ENCODE data around the gene L3MBTL1.
"Not testable (repeated sequence)": the region's sequence is repeated elsewhere in the genome, so short reads cannot be mapped to it uniquely, and the experiment has no call there.

Gene L3MBTL1

GRCh38 chr20:43507150-43508080, at the start of gene L3MBTL1:
TSS of gene L3MBTL1 (plus strand) at chr20:43507697. CDS start at chr20:43513504, 5,807 bp downstream.
- DNase-seq (ENCODE audit: low read depth), result no peak

GRCh38 chr20:43458422-43458924, 49.0 kb upstream of the L3MBTL1 start:
- DNase-seq (ENCODE audit: low read depth), result no peak

DNA sequence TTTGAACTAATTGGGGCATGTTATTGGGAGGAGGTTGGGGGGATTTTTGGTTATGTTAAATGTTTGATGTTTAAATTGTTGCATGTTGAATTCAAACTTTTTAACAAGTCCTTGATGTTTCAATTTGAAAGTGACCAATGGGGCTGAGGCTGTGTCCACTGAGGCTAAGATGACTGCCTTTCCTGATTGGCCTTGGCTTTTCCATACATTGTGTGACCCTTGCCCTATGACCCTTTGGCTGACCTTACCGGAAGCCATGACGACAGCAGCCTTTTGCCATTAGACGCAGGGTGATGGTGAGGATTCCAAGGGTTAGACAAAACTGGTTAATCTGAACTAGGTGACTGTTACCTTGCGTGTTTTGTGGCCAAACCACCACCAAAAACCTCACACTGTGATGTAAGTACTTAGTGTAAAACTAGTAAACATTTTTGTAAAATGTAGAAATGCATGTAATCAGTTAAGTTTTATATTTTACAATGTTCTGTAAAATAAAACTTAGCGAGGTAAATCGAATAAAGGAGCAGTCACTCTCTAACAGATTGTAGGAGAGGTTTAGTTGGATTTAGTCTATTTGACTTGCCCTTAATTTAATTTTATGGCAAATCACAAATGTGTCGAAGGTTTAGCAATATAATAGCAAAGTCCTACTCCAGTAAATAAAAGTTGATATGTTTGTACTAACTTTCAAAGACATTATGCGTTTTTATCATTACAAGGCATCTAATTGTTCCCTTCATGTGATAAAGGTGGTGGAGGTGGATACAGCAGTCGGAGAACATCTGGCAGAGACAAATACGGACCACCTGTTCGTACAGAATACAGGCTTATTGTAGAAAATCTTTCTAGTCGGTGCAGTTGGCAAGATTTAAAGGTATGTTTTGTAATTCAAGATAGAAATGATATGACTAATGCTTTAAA, 48.2 kb upstream of the L3MBTL1 start:
- DNase-seq (ENCODE audit: low read depth), result no peak

DNA sequence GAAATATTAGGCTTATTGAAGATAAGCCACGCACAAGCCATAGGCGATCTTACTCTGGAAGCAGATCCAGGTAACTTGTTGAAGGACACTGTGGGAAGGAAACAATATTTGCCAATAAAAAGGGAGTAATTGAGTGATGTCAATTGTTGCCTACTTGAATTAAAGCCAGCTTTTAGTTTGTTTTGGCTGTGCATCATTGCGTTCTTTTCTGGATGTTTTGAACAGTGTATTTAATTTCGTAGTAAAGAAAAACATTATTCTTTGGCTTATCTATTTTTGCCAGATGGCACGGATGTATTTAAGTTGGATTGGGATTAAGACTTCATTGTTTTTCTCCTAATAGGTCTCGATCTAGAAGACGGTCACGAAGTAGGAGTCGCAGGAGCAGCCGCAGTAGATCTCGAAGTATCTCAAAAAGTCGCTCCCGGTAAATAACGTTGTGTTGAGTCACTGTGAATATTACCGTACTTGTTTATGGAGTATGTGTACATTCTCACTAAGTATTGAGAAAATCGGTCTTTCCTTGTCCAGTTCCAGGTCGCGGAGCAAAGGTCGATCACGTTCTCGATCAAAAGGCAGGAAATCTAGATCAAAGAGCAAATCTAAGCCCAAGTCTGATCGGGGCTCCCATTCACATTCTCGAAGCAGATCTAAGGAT, 47.2 kb upstream of the L3MBTL1 start:
- DNase-seq (ENCODE audit: low read depth), result no peak

DNA sequence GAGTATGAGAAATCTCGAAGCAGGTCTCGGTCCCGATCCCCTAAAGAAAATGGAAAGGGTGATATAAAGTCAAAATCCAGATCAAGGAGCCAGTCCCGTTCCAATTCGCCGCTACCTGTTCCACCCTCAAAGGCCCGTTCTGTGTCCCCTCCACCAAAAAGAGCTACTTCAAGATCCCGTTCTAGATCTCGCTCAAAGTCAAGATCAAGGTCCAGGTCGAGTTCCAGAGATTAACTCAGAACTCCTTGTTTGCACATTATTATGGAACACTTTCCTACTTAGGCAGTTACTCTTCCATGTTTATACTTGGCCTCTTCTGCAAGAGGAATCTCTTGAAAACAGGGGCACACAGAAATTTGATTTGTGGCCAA, 46.7 kb upstream of the L3MBTL1 start:
- no peak for DNase-seq (ENCODE audit: low read depth)

DNA sequence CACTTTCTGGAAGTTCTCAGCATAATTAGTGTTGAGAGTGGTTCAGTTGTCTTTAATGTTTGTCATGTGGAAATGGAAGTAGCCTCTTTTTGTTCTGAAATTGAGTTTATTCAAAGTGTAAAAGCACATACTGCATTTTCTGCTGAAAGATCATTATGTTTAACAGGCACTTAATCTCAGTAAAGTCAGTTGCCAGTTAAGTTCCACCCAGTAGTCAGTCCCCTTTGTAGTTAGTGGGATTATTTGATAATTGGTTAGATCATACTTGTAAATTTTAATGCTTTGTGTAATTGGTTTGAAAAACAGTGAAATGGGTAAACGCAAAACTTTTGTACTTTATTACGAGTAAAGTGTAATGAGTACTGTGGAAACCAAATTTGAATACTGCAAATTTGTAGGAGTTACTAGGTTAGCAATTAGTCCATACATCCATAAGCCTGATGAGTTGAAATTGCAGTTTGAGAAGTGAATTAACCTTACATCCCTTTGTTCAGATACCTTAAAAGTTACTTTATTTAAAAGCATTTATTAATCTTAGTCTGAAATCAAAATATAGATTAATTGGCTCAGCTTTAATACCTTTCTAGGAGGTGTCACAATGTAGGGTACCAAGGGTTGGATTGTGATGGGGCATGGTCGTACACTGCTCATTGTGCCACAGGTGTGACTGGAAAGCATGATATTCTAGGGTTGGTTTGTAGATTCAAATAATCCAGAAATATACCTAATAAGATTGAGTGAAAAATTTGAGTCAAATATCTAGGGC, 45.4 kb upstream of the L3MBTL1 start:
- no peak for DNase-seq (ENCODE audit: low read depth)

- no peak for DNase-seq (ENCODE audit: low read depth)
These were observed 44.6 kb upstream of the L3MBTL1 start for GRCh38 chr20:43462660-43463526.

DNA sequence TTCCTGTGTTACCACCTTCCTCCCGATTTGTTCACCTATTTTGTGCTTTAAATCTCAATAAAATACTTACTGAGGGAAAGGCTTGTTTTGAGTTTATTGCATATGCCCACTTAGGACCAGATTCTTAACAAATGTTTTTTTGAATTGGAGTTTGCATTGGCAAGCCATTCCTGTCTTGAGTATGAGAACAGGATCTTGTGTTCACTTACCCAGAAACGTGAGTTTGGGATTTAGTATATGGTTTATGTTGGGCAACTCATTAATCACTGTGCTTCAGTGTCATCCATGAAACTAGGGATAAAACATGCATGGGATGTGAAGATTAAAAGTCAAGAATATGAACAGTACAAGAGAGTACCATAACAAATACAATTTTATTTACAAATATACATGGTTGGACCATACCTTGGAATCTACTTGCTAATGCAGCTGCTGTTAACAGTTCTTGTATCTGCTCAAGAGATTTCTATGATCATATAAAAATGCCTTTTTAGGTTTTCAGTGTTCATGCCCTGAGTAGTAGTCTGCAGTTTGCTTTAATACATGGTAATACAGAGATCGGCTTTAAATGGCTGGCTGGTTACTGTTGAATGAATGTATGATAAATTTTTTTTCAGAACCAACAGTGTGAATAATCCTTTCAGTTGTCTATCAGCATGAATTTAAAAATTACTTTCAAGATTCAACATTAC, 43.8 kb upstream of the L3MBTL1 start:
- no peak for DNase-seq (ENCODE audit: low read depth)

GRCh38 chr20:43464219-43464790, 43.2 kb upstream of the L3MBTL1 start:
- DNase-seq (ENCODE audit: low read depth), result no peak

- no peak for DNase-seq (ENCODE audit: low read depth)
These were observed 41.9 kb upstream of the L3MBTL1 start for GRCh38 chr20:43465625-43465943.

GRCh38 chr20:43467589-43467988, 39.9 kb upstream of the L3MBTL1 start:
- no peak for DNase-seq (ENCODE audit: low read depth)

GRCh38 chr20:43472671-43473380, 34.7 kb upstream of the L3MBTL1 start:
- no peak for DNase-seq (ENCODE audit: low read depth)

GRCh38 chr20:43473381-43473704, 34.2 kb upstream of the L3MBTL1 start:
- DNase-seq (ENCODE audit: low read depth), result no peak

- DNase-seq (ENCODE audit: low read depth), result no peak
These were observed 30.3 kb upstream of the L3MBTL1 start for GRCh38 chr20:43477193-43477592.

GRCh38 chr20:43477619-43478018, 29.9 kb upstream of the L3MBTL1 start:
- DNase-seq (ENCODE audit: low read depth), result no peak

DNA sequence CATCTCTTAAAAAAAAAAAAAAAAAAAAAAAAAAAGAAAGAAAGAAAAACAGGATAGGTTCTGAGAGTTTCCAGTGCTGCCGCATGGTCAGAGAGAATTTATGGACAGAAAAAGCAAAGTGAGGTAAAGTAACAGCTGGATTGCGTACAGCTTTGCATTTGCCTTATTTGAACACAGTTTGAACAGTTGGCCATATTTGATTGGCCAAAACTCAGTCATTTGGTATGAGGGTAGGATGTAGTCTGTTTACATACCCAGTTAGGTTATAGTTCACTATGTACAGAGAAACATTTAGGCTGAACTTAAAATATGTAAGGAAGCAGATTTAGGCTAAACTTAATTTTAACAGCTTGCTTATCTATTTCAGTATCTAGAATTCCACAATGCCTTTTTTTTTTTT, 17.5 kb upstream of the L3MBTL1 start:
- DNase-seq (ENCODE audit: low read depth), result no peak

DNA sequence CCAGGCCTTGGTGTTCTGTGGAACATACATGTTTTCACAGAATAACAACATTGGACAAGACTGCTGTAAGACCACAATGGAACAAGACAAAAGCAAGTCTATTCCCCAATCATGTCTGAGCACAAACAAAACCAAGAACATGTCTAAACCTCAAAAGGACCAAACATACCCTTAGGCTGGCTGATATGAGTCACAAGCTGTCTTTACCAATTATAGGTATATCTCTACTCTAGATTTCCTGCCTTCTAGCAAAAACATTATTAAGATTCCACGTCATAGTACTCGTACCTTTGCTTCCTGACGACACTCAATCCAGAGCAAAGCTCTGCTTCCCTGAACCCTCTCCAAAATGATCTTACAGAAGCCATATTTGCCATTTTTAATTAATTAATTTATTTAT, 15.4 kb upstream of the L3MBTL1 start:
- DNase-seq (ENCODE audit: low read depth), result no peak

DNA sequence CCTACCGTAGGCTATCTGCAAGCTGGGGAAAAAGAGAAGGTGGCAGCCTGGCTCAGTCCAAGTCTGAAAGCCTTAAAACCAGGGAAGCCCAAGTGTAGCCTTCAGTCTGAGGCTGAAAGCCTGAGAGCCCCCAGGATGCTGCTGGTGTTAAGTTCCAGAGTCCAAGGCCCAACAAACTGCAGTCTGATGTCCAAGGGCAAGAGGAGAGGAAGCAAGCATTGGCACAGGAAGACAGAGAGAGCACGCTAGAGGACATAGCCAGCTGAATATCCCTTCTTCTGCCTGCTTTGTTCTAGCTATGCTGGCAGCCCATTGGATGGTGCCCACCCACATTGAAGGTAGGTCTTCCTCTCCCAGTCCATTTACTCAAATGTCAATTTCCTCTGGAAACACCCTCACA, 12.1 kb upstream of the L3MBTL1 start:
- no peak for DNase-seq (ENCODE audit: low read depth)

DNA sequence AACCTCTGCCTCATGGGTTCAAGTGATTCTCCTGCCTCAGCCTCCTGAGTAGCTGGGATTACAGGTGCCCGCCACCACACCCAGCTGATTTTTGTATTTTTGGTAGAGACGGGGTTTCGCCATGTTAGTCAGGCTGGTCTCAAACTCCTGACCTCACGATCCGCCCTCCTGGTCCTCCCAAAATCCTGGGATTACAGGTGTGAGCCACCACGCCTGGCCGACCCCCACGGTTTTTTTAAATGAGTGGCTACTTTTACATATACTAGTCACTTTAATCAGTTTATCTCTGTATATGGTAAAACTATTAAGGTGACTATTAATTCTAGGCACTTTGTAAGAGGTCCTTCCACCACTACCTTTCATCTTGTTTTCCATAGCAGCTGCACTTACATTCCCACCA, 5.5 kb upstream of the L3MBTL1 start:
- DNase-seq (ENCODE audit: low read depth), result not testable (repeated sequence)

Measured in activated T-helper 1 cell treated with Interleukin-2 at 50 U/mL for 16 hours (primary cell).